WTC11 (cell line): ENCODE results near the gene AATK. TPM values are rescaled to one million over a fixed set of nuclear protein-coding genes. Genes with fewer than 3 reads are reported as not detected.

Experiments used
- ATAC-seq: fragments of 200-7000 bp; cut with Tn5 transposase; 2 replicates; pipeline ENCODE4 v1.10.0; 2021; ENCODE audit warnings: mild to moderate bottlenecking, moderate library complexity
- CTCF ChIA-PET: fragments of 300-600 bp; sonication (Branson Sonifier 250); formaldehyde crosslinking; loops from one replicate; lab custom pipeline; 2021; ENCODE audit warnings: antibody characterized with exemption; lab: Charles Lee
- POLR2A ChIA-PET: fragments of 350-600 bp; sonication (Branson Sonifier 250); formaldehyde crosslinking; loops from one replicate; lab custom pipeline; 2021; ENCODE audit warnings: antibody characterized with exemption; lab: Charles Lee
- DNase-seq: peaks from one replicate; pipeline ENCODE4 v3.0.0; 2021; ENCODE audit warnings: low spot score
- H3K27ac Mint-ChIP-seq: 2 replicates; pipeline ENCODE4 v1.8.0; 2021; ENCODE audit warnings: mixed read lengths
- H3K27me3 Mint-ChIP-seq: 2 replicates; pipeline ENCODE4 v1.8.0; 2021; ENCODE audit warnings: low read depth, mild to moderate bottlenecking, moderate library complexity, mixed read lengths
- H3K36me3 Mint-ChIP-seq: 2 replicates; pipeline ENCODE4 v1.8.0; 2021; ENCODE audit warnings: mixed read lengths
- H3K4me1 Mint-ChIP-seq: 2 replicates; pipeline ENCODE4 v1.8.0; 2022; ENCODE audit warnings: mixed read lengths
- H3K4me3 Mint-ChIP-seq: 2 replicates; pipeline ENCODE4 v1.8.0; 2021; ENCODE audit warnings: mild to moderate bottlenecking, moderate library complexity, mixed read lengths
- H3K9me3 Mint-ChIP-seq: 2 replicates; pipeline ENCODE4 v1.8.0; 2021; ENCODE audit warnings: mixed read lengths
- ESRRA ChIP-seq: sonication (generic); formaldehyde crosslinking; IDR thresholded peaks from 2 replicates; pipeline ENCODE4 v1.8.1; 2022; ENCODE audit warnings: mild to moderate bottlenecking, missing genetic modification reagents, borderline replicate concordance
- FOXK1 ChIP-seq: sonication (generic); formaldehyde crosslinking; IDR thresholded peaks from 2 replicates; pipeline ENCODE4 v1.8.0; 2022; ENCODE audit warnings: mild to moderate bottlenecking, moderate library complexity, missing genetic modification reagents
- HMGA2 ChIP-seq: fragments of 250-450 bp; sonication (Bioruptor Pico); IDR thresholded peaks from 2 replicates; pipeline ENCODE4 v1.4.0; 2021; ENCODE audit warnings: mild to moderate bottlenecking, moderate library complexity
- JAZF1 ChIP-seq: fragments of 250-450 bp; sonication (Bioruptor Pico); IDR thresholded peaks from 2 replicates; pipeline ENCODE4 v1.9.0; 2021; ENCODE audit warnings: moderate library complexity, mild to moderate bottlenecking, inconsistent platforms
- MXD4 ChIP-seq: fragments of 250-450 bp; sonication (Bioruptor Pico); IDR thresholded peaks from 2 replicates; pipeline ENCODE4 v1.8.0; 2021; ENCODE audit warnings: mild to moderate bottlenecking, moderate library complexity, borderline replicate concordance
- PRRX2 ChIP-seq: fragments of 250-450 bp; sonication (Bioruptor Pico); IDR thresholded peaks from 2 replicates; pipeline ENCODE4 v1.8.0; 2021; ENCODE audit warnings: mild to moderate bottlenecking
- SMAD4 ChIP-seq: sonication (generic); formaldehyde crosslinking; IDR thresholded peaks from 2 replicates; pipeline ENCODE4 v1.8.0; 2022; ENCODE audit warnings: mild to moderate bottlenecking, missing genetic modification reagents
- TEAD1 ChIP-seq: sonication (generic); formaldehyde crosslinking; IDR thresholded peaks from 2 replicates; pipeline ENCODE4 v1.8.0; 2022; ENCODE audit warnings: mild to moderate bottlenecking, missing genetic modification reagents
- TEAD4 ChIP-seq: sonication (generic); formaldehyde crosslinking; IDR thresholded peaks from 2 replicates; pipeline ENCODE4 v1.8.0; 2022; ENCODE audit warnings: mild to moderate bottlenecking, missing genetic modification reagents
- ZNF671 ChIP-seq: fragments of 250-450 bp; sonication (Bioruptor Pico); IDR thresholded peaks from 2 replicates; pipeline ENCODE4 v1.8.0; 2021; ENCODE audit warnings: mild to moderate bottlenecking
- total RNA-seq: library from RNA; stranded (reverse); gene quantifications from 3 replicates; pipeline ENCODE4 v1.2.3, GENCODE V29; 2021
- TF ChIP-seq, protein P1 (sequence below): fragments of 200-600 bp; IDR thresholded peaks from 2 replicates; pipeline ENCODE4 v1.8.0; 2022; ENCODE audit warnings: antibody characterized with exemption
- TF ChIP-seq, protein P2 (sequence below): sonication (generic); formaldehyde crosslinking; IDR thresholded peaks from 2 replicates; pipeline ENCODE4 v1.8.0; 2023; ENCODE audit warnings: missing genetic modification reagents
- TF ChIP-seq, protein P3 (sequence below): fragments of 250-450 bp; sonication (Bioruptor Pico); IDR thresholded peaks from 2 replicates; pipeline ENCODE4 v1.9.0; 2021; ENCODE audit warnings: mild to moderate bottlenecking
- TF ChIP-seq, protein P4 (sequence below): sonication (generic); formaldehyde crosslinking; IDR thresholded peaks from 2 replicates; pipeline ENCODE4 v1.8.1; 2023; ENCODE audit warnings: mild to moderate bottlenecking, missing genetic modification reagents, moderate library complexity
- TF ChIP-seq, protein P5 (sequence below): fragments of 250-450 bp; sonication (Bioruptor Pico); IDR thresholded peaks from 2 replicates; pipeline ENCODE4 v2.1.2; 2022; ENCODE audit warnings: mild to moderate bottlenecking, moderate library complexity
- TF ChIP-seq, protein P6 (sequence below): sonication (generic); formaldehyde crosslinking; IDR thresholded peaks from 2 replicates; pipeline ENCODE4 v1.8.0; 2022; ENCODE audit warnings: mild to moderate bottlenecking, missing genetic modification reagents
- TF ChIP-seq, protein P7 (sequence below): sonication (generic); formaldehyde crosslinking; IDR thresholded peaks from 2 replicates; pipeline ENCODE4 v1.8.1; 2022; ENCODE audit warnings: missing genetic modification reagents, borderline replicate concordance
- TF ChIP-seq, protein P8 (sequence below): sonication (generic); formaldehyde crosslinking; conservative IDR thresholded peaks from 2 replicates; pipeline ENCODE4 v1.8.1; 2022; ENCODE audit warnings: mild to moderate bottlenecking, missing genetic modification reagents

The AATK gene
- total RNA-seq, 1 experiment from 2014 or later = 2.9 TPM

DNA sequence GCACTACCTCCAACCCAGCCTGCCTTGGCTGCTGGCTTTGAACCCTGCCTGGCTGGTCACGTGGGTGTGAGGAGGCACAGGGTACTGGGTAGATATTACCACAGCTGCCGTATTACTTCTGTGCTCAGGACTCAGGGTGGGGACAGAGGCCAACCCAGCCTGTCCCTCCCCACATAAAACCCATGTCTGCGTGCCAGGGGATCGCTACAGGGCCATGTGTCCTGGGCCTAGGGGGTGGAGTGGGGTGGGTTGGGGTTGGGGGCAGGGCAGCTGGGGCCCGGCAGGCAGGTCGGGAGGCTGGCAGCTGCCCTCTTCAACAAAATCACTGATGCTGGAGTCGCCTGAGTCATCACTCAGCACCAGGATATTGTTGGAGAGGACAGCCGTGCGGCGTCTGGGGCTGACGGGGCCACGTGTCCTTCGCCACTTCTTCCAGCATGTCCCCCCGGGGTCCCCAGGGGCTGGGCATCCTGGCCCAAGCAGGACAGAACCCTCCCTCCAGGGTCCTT, 40.4 kb downstream of the AATK start:
- CTCF ChIA-PET = no interaction called here
- TF ChIP-seq, protein P1, sequence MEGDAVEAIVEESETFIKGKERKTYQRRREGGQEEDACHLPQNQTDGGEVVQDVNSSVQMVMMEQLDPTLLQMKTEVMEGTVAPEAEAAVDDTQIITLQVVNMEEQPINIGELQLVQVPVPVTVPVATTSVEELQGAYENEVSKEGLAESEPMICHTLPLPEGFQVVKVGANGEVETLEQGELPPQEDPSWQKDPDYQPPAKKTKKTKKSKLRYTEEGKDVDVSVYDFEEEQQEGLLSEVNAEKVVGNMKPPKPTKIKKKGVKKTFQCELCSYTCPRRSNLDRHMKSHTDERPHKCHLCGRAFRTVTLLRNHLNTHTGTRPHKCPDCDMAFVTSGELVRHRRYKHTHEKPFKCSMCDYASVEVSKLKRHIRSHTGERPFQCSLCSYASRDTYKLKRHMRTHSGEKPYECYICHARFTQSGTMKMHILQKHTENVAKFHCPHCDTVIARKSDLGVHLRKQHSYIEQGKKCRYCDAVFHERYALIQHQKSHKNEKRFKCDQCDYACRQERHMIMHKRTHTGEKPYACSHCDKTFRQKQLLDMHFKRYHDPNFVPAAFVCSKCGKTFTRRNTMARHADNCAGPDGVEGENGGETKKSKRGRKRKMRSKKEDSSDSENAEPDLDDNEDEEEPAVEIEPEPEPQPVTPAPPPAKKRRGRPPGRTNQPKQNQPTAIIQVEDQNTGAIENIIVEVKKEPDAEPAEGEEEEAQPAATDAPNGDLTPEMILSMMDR = no peak
- TF ChIP-seq, protein P2, sequence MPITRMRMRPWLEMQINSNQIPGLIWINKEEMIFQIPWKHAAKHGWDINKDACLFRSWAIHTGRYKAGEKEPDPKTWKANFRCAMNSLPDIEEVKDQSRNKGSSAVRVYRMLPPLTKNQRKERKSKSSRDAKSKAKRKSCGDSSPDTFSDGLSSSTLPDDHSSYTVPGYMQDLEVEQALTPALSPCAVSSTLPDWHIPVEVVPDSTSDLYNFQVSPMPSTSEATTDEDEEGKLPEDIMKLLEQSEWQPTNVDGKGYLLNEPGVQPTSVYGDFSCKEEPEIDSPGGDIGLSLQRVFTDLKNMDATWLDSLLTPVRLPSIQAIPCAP (CRISPR knock-in tag) = no peak
- TF ChIP-seq, protein P3, sequence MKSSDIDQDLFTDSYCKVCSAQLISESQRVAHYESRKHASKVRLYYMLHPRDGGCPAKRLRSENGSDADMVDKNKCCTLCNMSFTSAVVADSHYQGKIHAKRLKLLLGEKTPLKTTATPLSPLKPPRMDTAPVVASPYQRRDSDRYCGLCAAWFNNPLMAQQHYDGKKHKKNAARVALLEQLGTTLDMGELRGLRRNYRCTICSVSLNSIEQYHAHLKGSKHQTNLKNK = no peak
- TF ChIP-seq PRRX2 (CRISPR knock-in tag) = no peak

DNA sequence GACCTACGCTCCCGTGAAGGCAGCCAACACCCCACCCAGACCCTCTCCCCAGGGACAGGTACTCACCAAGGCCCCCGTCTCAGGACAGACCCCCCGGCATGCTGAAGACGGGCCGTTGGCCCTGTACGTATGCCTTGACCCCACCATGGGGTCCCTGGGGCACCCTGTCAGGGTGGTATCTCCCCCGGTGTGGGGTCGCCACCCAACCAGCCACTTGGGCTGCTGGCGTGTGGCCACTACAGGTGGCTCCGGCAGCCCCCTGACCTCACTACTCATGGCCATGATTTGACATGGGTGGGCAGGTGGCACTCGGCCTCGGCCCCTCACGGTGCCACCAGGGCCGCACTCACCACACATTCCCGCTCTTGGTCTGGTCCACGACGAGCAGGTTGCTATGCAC, 41.6 kb downstream of the AATK start:
- Mint-ChIP-seq H3K27me3 (peaks cover 4% of the 10 kb centered on the region), H3K36me3 (no peaks in the 10 kb centered on the region), H3K27ac (peak overlapping the region; percentile 63; the same call in 1 of the 2 replicates), H3K9me3 (no peaks in the 10 kb centered on the region), H3K4me3 (no peak overlapping the region), H3K4me1 (no peaks in the 10 kb centered on the region)
- ChIA-PET POLR2A (no interaction called here), CTCF (no interaction called here)
- ATAC-seq = no peak
- DNase-seq = no peak
- TF ChIP-seq ZNF671 (CRISPR knock-in tag) (no peak), TEAD4 (CRISPR knock-in tag) (no peak), ESRRA (CRISPR knock-in tag) (no peak), MXD4 (CRISPR knock-in tag) (no peak), FOXK1 (CRISPR knock-in tag) (no peak), SMAD4 (no peak), HMGA2 (CRISPR knock-in tag) (no peak), TEAD1 (no peak), JAZF1 (CRISPR knock-in tag) (no peak)
- TF ChIP-seq, protein P4, sequence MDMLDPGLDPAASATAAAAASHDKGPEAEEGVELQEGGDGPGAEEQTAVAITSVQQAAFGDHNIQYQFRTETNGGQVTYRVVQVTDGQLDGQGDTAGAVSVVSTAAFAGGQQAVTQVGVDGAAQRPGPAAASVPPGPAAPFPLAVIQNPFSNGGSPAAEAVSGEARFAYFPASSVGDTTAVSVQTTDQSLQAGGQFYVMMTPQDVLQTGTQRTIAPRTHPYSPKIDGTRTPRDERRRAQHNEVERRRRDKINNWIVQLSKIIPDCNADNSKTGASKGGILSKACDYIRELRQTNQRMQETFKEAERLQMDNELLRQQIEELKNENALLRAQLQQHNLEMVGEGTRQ (CRISPR knock-in tag) = no peak
- TF ChIP-seq, protein P2 (CRISPR knock-in tag) = no peak
- TF ChIP-seq, protein P5, sequence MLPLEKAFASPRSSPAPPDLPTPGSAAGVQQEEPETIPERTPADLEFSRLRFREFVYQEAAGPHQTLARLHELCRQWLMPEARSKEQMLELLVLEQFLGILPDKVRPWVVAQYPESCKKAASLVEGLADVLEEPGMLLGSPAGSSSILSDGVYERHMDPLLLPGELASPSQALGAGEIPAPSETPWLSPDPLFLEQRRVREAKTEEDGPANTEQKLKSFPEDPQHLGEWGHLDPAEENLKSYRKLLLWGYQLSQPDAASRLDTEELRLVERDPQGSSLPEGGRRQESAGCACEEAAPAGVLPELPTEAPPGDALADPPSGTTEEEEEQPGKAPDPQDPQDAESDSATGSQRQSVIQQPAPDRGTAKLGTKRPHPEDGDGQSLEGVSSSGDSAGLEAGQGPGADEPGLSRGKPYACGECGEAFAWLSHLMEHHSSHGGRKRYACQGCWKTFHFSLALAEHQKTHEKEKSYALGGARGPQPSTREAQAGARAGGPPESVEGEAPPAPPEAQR = no peak
- TF ChIP-seq, protein P6, sequence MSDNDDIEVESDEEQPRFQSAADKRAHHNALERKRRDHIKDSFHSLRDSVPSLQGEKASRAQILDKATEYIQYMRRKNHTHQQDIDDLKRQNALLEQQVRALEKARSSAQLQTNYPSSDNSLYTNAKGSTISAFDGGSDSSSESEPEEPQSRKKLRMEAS (CRISPR knock-in tag) = no peak
- TF ChIP-seq, protein P1 = no peak
- TF ChIP-seq, protein P7, sequence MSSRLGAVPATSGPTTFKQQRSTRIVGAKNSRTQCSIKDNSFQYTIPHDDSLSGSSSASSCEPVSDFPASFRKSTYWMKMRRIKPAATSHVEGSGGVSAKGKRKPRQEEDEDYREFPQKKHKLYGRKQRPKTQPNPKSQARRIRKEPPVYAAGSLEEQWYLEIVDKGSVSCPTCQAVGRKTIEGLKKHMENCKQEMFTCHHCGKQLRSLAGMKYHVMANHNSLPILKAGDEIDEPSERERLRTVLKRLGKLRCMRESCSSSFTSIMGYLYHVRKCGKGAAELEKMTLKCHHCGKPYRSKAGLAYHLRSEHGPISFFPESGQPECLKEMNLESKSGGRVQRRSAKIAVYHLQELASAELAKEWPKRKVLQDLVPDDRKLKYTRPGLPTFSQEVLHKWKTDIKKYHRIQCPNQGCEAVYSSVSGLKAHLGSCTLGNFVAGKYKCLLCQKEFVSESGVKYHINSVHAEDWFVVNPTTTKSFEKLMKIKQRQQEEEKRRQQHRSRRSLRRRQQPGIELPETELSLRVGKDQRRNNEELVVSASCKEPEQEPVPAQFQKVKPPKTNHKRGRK (CRISPR knock-in tag) = no peak
- TF ChIP-seq, protein P8, sequence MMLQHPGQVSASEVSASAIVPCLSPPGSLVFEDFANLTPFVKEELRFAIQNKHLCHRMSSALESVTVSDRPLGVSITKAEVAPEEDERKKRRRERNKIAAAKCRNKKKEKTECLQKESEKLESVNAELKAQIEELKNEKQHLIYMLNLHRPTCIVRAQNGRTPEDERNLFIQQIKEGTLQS = no peak

More for the DNA sequence above, 40.4 kb downstream of the AATK start:
- Mint-ChIP-seq H3K36me3 (no peaks in the 10 kb centered on the region), H3K27me3 (peaks cover 4% of the 10 kb centered on the region), H3K4me1 (no peaks in the 10 kb centered on the region), H3K27ac (no peak overlapping the region), H3K9me3 (no peaks in the 10 kb centered on the region), H3K4me3 (no peak overlapping the region)
- ATAC-seq = no peak
- POLR2A ChIA-PET = no interaction called here
- no peak for DNase-seq
